A549 (cell line): Measurements from ENCODE around the gene CRYZL1. TPM values are rescaled to one million over a fixed set of nuclear protein-coding genes. Genes with fewer than 3 reads are reported as not detected.

Experiments
- ATAC-seq, 2 experiments: fragments of 200-7000 bp in 1 of 2; fragments of >200 bp in 1 of 2; cut with Nextera tagmentation in 1 of 2; cut with Tn5 transposase in 1 of 2; 3 replicates each; pipeline versions ENCODE4 v1.8.0 to v1.9.1; 2018 to 2020; ENCODE audit warnings: mild to moderate bottlenecking in 1 of 2, moderate library complexity in 1 of 2
- CTCF ChIA-PET: fragments of 300-600 bp; sonication (Branson Sonifier 250); formaldehyde crosslinking; extraction: SDS; loops from one replicate; lab custom pipeline; 2021; ENCODE audit warnings: antibody characterized with exemption, inconsistent platforms; lab: Yijun Ruan, JAX
- POLR2A ChIA-PET: fragments of 350-600 bp; formaldehyde crosslinking; extraction: SDS; loops from one replicate; lab custom pipeline; 2021; ENCODE audit warnings: antibody characterized with exemption, inconsistent platforms; lab: Yijun Ruan, JAX
- DNase-seq, 2 experiments: peaks; one replicate each; pipeline versions ENCODE4 v3.0.0 to v3.0.0-alpha.2; 2011 to 2016; ENCODE audit warnings: low read depth in 1 of 2, low spot score in 1 of 2
- FAIRE-seq: peaks from 2 replicates; lab custom pipeline; 2011; peaks lifted over from hg19 to GRCh38; lab: Jason Lieb, UNC
- H3K27ac ChIP-seq, 2 experiments: fragments of >200 bp; sonication (Bioruptor Twin); formaldehyde crosslinking; 3 replicates each; pipeline ENCODE4 v1.5.1; 2016 to 2017
- H3K4me1 ChIP-seq: fragments of >200 bp; sonication (Bioruptor Twin); formaldehyde crosslinking; 3 replicates; pipeline ENCODE4 v1.6.1; 2016
- H3K4me2 ChIP-seq: fragments of >200 bp; sonication (Bioruptor Twin); formaldehyde crosslinking; 3 replicates; pipeline ENCODE4 v1.6.1; 2016
- H3K4me3 ChIP-seq: fragments of >200 bp; sonication (Bioruptor Twin); formaldehyde crosslinking; 3 replicates; pipeline ENCODE4 v1.5.1; 2016
- H3K9me3 ChIP-seq: fragments of >200 bp; sonication (Bioruptor Twin); formaldehyde crosslinking; 3 replicates; pipeline ENCODE4 v1.6.1; 2016
- CBX8 ChIP-seq: fragments of 200-600 bp; sonication (generic); IDR thresholded peaks from 2 replicates; pipeline ENCODE4 v1.6.1; 2016
- FOSB ChIP-seq: fragments of 250-450 bp; sonication (Bioruptor Pico); IDR thresholded peaks from 2 replicates; pipeline ENCODE4 v1.5.0; 2020; ENCODE audit warnings: mild to moderate bottlenecking, moderate library complexity
- FOXS1 ChIP-seq: fragments of 250-450 bp; sonication (Bioruptor Pico); IDR thresholded peaks from 2 replicates; pipeline ENCODE4 v1.5.0; 2020; ENCODE audit warnings: mild to moderate bottlenecking, moderate library complexity
- HOXB5 ChIP-seq: fragments of 250-450 bp; sonication (Bioruptor Pico); IDR thresholded peaks from 2 replicates; pipeline ENCODE4 v1.5.0; 2020; ENCODE audit warnings: mild to moderate bottlenecking, moderate library complexity
- JUN ChIP-seq, 2 experiments: fragments of >200 bp; sonication (Bioruptor Twin); formaldehyde crosslinking; IDR thresholded peaks; 2 replicates in 1 of 2; 3 replicates in 1 of 2; pipeline ENCODE4 v1.6.1; 2016 to 2017
- KDM1A ChIP-seq: fragments of 200-600 bp; sonication (generic); IDR thresholded peaks from 2 replicates; pipeline ENCODE4 v1.6.1; 2016; ENCODE audit warnings: low read depth, mild to moderate bottlenecking
- POLR2AphosphoS2 ChIP-seq: conservative IDR thresholded peaks from 2 replicates; pipeline ENCODE4 v1.6.1; 2012; ENCODE audit warnings: low read length, improper control_type of control experiment, inconsistent platforms
- RNF2 ChIP-seq: fragments of 200-600 bp; sonication (generic); IDR thresholded peaks from 2 replicates; pipeline ENCODE4 v1.6.1; 2016; ENCODE audit warnings: low read depth, mild to moderate bottlenecking, antibody characterized with exemption, moderate library complexity, borderline replicate concordance
- SMC3 ChIP-seq: fragments of >200 bp; sonication (Bioruptor Twin); formaldehyde crosslinking; IDR thresholded peaks from 3 replicates; pipeline ENCODE4 v1.6.1; 2018; ENCODE audit warnings: inconsistent platforms
- SREBF2 ChIP-seq: fragments of 450-650 bp; IDR thresholded peaks from 2 replicates; pipeline ENCODE4 v1.6.1; 2014; ENCODE audit warnings: mild to moderate bottlenecking, moderate library complexity
- TFCP2L1 ChIP-seq: fragments of 250-450 bp; sonication (Bioruptor Pico); IDR thresholded peaks from 2 replicates; pipeline ENCODE4 v1.5.0; 2021; ENCODE audit warnings: mild to moderate bottlenecking
- TP53 ChIP-seq: fragments of 250-450 bp; sonication (Bioruptor Pico); IDR thresholded peaks from 2 replicates; pipeline ENCODE4 v1.5.0; 2021; ENCODE audit warnings: mild to moderate bottlenecking, moderate library complexity
- ZSCAN20 ChIP-seq: fragments of 250-450 bp; sonication (Bioruptor Pico); IDR thresholded peaks from 2 replicates; pipeline ENCODE4 v1.8.0; 2022; ENCODE audit warnings: mild to moderate bottlenecking, moderate library complexity
- WGBS: methylation state at CpG from one replicate; pipeline ENCODE4 v1.1.6; 2017; ENCODE audit errors: missing lambda C conversion rate; 5-methylcytosine and 5-hydroxymethylcytosine counted together
- polyA plus RNA-seq, 4 experiments: library from polyadenylated mRNA; depleted of rRNA in 3 of 4; stranded (reverse); fragments of >200 nt; fragmentation: RNase III in 1 of 4; extraction: RNeasy Plus Mini Kit Qiagen cat#74134 plus additional on column Dnase treatment in 1 of 4; gene quantifications; 2 replicates in 3 of 4; 3 replicates in 1 of 4; pipeline ENCODE4 v1.2.3, GENCODE V29; 2011 to 2017
- TF ChIP-seq, protein P1 (sequence below): IDR thresholded peaks from 2 replicates; pipeline ENCODE4 v1.6.1; 2012
- TF ChIP-seq, protein P2 (sequence below): fragments of 450-650 bp; IDR thresholded peaks from 2 replicates; pipeline ENCODE4 v1.6.1; 2014; ENCODE audit warnings: antibody characterized with exemption
- TF ChIP-seq, protein P3 (sequence below): fragments of >200 bp; sonication (Bioruptor Twin); formaldehyde crosslinking; IDR thresholded peaks from 3 replicates; pipeline ENCODE4 v1.6.1; 2016
- TF ChIP-seq, protein P4 (sequence below): IDR thresholded peaks from 2 replicates; pipeline ENCODE4 v1.6.1; 2012
- TF ChIP-seq, protein P5 (sequence below): fragments of 200-600 bp; sonication (generic); IDR thresholded peaks from 2 replicates; pipeline ENCODE4 v1.6.1; 2016; ENCODE audit warnings: antibody characterized with exemption, mild to moderate bottlenecking, moderate library complexity
- TF ChIP-seq, protein P6 (sequence below): fragments of 250-450 bp; sonication (Bioruptor Pico); IDR thresholded peaks from 2 replicates; pipeline ENCODE4 v1.5.0; 2020; ENCODE audit warnings: low read depth, mild to moderate bottlenecking, moderate library complexity

CRYZL1 gene
- polyA plus RNA-seq, 2 of the 4 experiments (the other 2 are of a cell fraction) = 15.2 to 38.9 TPM

DNA sequence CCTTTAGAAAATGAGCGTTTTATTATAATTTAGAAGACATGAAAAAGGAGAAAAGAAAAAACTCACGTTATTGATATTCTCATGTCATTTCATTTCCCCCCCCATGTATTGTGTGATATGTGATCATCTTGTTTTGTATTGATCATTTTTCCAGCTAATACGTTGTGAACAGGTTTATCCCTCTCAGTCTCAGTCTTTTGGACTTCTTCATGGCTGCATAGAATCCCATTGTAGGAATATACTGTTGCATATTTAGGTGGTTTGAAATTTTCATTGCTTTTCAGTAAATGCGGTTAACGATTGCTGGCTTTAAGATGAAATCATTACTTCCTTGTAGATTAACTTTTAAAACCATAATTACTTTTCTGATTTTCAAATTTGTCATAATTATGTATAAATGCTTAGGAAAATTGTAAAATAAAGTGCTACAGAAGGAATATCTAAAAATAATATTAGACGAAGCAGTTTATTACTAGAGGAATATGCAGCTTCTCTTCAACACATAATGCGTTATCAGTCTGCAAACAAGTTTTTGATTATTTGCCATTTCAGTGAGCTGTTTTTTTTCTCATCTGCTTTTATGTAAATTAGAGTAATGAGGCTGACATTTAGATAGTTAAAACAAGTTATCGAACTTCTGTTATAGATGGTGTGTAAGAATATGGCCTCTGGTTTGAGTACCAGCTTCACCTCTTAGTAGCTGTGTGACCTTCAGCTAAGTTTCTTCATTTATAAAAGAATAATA is 96.9 kb downstream of the CRYZL1 start:
- Histone ChIP-seq H3K4me3 (peak overlapping the region; percentile 79), H3K4me2 (peak overlapping the region; percentile 83), H3K4me1 (peaks cover 20% of the 10 kb centered on the region), H3K27ac (no peak overlapping the region), H3K9me3 (no peaks in the 10 kb centered on the region)
- ChIA-PET CTCF (interaction anchor here (1.1 to 1.4 kb wide), 2 partner anchors 9 to 10 kb away, joined by 3 to 4 read pairs; no protein-coding TSS in a partner anchor), POLR2A (no interaction called here)
- no peak for TF ChIP-seq TFCP2L1 (CRISPR knock-in tag)
- TF ChIP-seq KDM1A = no peak
- TF ChIP-seq, protein P1, sequence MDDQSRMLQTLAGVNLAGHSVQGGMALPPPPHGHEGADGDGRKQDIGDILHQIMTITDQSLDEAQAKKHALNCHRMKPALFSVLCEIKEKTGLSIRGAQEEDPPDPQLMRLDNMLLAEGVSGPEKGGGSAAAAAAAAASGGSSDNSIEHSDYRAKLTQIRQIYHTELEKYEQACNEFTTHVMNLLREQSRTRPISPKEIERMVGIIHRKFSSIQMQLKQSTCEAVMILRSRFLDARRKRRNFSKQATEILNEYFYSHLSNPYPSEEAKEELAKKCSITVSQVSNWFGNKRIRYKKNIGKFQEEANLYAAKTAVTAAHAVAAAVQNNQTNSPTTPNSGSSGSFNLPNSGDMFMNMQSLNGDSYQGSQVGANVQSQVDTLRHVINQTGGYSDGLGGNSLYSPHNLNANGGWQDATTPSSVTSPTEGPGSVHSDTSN = no peak
- TF ChIP-seq, protein P2, sequence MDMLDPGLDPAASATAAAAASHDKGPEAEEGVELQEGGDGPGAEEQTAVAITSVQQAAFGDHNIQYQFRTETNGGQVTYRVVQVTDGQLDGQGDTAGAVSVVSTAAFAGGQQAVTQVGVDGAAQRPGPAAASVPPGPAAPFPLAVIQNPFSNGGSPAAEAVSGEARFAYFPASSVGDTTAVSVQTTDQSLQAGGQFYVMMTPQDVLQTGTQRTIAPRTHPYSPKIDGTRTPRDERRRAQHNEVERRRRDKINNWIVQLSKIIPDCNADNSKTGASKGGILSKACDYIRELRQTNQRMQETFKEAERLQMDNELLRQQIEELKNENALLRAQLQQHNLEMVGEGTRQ = no peak
- TF ChIP-seq TP53 (CRISPR knock-in tag) = no peak
- TF ChIP-seq CBX8 = no peak
- TF ChIP-seq, protein P3, sequence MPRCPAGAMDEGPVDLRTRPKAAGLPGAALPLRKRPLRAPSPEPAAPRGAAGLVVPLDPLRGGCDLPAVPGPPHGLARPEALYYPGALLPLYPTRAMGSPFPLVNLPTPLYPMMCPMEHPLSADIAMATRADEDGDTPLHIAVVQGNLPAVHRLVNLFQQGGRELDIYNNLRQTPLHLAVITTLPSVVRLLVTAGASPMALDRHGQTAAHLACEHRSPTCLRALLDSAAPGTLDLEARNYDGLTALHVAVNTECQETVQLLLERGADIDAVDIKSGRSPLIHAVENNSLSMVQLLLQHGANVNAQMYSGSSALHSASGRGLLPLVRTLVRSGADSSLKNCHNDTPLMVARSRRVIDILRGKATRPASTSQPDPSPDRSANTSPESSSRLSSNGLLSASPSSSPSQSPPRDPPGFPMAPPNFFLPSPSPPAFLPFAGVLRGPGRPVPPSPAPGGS = no peak
- TF ChIP-seq, protein P4, sequence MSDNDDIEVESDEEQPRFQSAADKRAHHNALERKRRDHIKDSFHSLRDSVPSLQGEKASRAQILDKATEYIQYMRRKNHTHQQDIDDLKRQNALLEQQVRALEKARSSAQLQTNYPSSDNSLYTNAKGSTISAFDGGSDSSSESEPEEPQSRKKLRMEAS = no peak
- no peak for TF ChIP-seq HOXB5 (CRISPR knock-in tag)
- TF ChIP-seq RNF2 = no peak
- TF ChIP-seq, protein P5, sequence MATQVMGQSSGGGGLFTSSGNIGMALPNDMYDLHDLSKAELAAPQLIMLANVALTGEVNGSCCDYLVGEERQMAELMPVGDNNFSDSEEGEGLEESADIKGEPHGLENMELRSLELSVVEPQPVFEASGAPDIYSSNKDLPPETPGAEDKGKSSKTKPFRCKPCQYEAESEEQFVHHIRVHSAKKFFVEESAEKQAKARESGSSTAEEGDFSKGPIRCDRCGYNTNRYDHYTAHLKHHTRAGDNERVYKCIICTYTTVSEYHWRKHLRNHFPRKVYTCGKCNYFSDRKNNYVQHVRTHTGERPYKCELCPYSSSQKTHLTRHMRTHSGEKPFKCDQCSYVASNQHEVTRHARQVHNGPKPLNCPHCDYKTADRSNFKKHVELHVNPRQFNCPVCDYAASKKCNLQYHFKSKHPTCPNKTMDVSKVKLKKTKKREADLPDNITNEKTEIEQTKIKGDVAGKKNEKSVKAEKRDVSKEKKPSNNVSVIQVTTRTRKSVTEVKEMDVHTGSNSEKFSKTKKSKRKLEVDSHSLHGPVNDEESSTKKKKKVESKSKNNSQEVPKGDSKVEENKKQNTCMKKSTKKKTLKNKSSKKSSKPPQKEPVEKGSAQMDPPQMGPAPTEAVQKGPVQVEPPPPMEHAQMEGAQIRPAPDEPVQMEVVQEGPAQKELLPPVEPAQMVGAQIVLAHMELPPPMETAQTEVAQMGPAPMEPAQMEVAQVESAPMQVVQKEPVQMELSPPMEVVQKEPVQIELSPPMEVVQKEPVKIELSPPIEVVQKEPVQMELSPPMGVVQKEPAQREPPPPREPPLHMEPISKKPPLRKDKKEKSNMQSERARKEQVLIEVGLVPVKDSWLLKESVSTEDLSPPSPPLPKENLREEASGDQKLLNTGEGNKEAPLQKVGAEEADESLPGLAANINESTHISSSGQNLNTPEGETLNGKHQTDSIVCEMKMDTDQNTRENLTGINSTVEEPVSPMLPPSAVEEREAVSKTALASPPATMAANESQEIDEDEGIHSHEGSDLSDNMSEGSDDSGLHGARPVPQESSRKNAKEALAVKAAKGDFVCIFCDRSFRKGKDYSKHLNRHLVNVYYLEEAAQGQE = no peak
- TF ChIP-seq FOXS1 = no peak
- TF ChIP-seq FOSB = no peak
- TF ChIP-seq SMC3 = no peak
- no peak for TF ChIP-seq POLR2AphosphoS2
- TF ChIP-seq SREBF2 = no peak
- no peak for TF ChIP-seq ZSCAN20 (CRISPR knock-in tag)
- no peak for TF ChIP-seq JUN (IDR thresholded peaks at IDR 0.05)
- TF ChIP-seq, protein P6, sequence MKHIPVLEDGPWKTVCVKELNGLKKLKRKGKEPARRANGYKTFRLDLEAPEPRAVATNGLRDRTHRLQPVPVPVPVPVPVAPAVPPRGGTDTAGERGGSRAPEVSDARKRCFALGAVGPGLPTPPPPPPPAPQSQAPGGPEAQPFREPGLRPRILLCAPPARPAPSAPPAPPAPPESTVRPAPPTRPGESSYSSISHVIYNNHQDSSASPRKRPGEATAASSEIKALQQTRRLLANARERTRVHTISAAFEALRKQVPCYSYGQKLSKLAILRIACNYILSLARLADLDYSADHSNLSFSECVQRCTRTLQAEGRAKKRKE (CRISPR knock-in tag) = no peak
- ATAC-seq = no peak
- 9% methylated on average over 8 of the region's 8 CpGs for whole genome bisulfite sequencing
- no peak for FAIRE-seq
- DNase-seq = no peak
